PFSK-1 (cell line): ENCODE data around the gene NATD1.

Source experiments
- FOXP2 ChIP-seq: optimal IDR thresholded peaks from 2 replicates; pipeline ENCODE3; 2011; ENCODE audit warnings: borderline replicate concordance, control low read depth, inconsistent platforms; ENCODE audit not compliant: insufficient read depth; ENCODE audit errors: extremely low read length, extremely low read depth
- POLR2AphosphoS5 ChIP-seq: IDR thresholded peaks from 2 replicates; pipeline ENCODE4 v1.6.1; 2012; ENCODE audit warnings: low read depth, mild to moderate bottlenecking, control low read depth, low read length, moderate library complexity
- SIN3A ChIP-seq: IDR thresholded peaks from 2 replicates; pipeline ENCODE4 v1.6.1; 2012; ENCODE audit warnings: mild to moderate bottlenecking, low read length, moderate library complexity, borderline replicate concordance; ENCODE audit not compliant: insufficient read depth
- TAF1 ChIP-seq: IDR thresholded peaks from 2 replicates; pipeline ENCODE4 v1.6.1; 2012; ENCODE audit warnings: low read length, control low read depth, borderline replicate concordance; ENCODE audit not compliant: insufficient read depth
- TF ChIP-seq, protein P1 (sequence below), 2 experiments: IDR thresholded peaks; 2 replicates each; pipeline versions ENCODE4 v1.6.1 to v1.8.0; 2011 to 2012; ENCODE audit warnings: low read depth in 2 of 2, low read length in 2 of 2, control low read depth in 1 of 2, inconsistent platforms in 1 of 2, mild to moderate bottlenecking in 1 of 2, moderate library complexity in 1 of 2; ENCODE audit not compliant: insufficient read depth in 1 of 2

The NATD1 gene

DNA sequence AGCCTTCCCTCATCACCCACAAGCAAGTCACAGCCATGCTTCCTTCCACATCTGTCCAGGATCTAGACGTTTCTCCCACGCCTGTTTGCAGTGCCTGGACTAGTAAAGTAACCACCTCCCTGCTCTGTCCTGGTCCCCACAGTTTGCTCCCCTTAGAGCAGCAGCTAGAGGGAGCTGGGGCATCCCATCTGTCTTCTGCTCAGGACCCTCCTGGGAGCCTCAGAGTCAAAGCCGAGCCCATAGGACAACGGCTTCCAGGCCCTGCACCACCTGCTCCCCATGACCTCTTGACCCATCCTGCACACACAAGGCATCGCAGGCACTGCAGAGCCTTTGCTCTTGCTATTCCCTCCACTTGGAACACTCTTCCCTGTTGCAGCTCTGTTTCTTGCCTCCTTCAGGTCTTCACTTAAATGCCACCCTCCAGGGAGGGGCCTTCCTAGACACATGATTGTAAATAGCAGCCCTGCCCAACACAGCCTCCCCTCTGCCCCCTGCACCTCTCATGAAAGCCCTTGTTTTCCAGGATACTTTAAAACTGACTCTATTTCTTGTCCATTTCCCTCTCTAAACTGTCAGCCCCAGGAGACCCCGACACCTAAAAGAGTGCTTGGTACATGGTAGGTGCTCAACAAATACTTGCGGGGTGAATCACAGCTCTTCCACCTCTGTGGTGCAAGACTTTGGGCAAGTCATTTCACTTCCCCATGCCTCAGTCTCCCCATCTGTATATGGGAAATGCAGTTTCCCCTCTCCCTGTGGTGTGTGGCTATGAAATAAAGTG lies 3.1 kb downstream of the NATD1 start:
- TF ChIP-seq, protein P1, sequence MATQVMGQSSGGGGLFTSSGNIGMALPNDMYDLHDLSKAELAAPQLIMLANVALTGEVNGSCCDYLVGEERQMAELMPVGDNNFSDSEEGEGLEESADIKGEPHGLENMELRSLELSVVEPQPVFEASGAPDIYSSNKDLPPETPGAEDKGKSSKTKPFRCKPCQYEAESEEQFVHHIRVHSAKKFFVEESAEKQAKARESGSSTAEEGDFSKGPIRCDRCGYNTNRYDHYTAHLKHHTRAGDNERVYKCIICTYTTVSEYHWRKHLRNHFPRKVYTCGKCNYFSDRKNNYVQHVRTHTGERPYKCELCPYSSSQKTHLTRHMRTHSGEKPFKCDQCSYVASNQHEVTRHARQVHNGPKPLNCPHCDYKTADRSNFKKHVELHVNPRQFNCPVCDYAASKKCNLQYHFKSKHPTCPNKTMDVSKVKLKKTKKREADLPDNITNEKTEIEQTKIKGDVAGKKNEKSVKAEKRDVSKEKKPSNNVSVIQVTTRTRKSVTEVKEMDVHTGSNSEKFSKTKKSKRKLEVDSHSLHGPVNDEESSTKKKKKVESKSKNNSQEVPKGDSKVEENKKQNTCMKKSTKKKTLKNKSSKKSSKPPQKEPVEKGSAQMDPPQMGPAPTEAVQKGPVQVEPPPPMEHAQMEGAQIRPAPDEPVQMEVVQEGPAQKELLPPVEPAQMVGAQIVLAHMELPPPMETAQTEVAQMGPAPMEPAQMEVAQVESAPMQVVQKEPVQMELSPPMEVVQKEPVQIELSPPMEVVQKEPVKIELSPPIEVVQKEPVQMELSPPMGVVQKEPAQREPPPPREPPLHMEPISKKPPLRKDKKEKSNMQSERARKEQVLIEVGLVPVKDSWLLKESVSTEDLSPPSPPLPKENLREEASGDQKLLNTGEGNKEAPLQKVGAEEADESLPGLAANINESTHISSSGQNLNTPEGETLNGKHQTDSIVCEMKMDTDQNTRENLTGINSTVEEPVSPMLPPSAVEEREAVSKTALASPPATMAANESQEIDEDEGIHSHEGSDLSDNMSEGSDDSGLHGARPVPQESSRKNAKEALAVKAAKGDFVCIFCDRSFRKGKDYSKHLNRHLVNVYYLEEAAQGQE (IDR thresholded peaks at IDR 0.05; ENCODE audit: insufficient read depth in 1 of 2, low read depth in 2 of 2, low read length in 2 of 2), result no peak
- TF ChIP-seq FOXP2 (no peak), TAF1 (no peak), POLR2AphosphoS5 (no peak), SIN3A (no peak)

- TF ChIP-seq, protein P1 (IDR thresholded peaks at IDR 0.05; ENCODE audit: insufficient read depth in 1 of 2, low read depth in 2 of 2, low read length in 2 of 2), result no peak
- TF ChIP-seq FOXP2 (no peak), TAF1 (no peak), POLR2AphosphoS5 (no peak), SIN3A (no peak)
Observed at GRCh38 chr17:21249086-21249795, 4.0 kb downstream of the NATD1 start.

GRCh38 chr17:21248500-21248899 lies 4.7 kb downstream of the NATD1 start:
- TF ChIP-seq TAF1 (no peak), FOXP2 (no peak), POLR2AphosphoS5 (no peak), SIN3A (no peak)
- TF ChIP-seq, protein P1 (IDR thresholded peaks at IDR 0.05; ENCODE audit: insufficient read depth in 1 of 2, low read depth in 2 of 2, low read length in 2 of 2), result no peak

DNA sequence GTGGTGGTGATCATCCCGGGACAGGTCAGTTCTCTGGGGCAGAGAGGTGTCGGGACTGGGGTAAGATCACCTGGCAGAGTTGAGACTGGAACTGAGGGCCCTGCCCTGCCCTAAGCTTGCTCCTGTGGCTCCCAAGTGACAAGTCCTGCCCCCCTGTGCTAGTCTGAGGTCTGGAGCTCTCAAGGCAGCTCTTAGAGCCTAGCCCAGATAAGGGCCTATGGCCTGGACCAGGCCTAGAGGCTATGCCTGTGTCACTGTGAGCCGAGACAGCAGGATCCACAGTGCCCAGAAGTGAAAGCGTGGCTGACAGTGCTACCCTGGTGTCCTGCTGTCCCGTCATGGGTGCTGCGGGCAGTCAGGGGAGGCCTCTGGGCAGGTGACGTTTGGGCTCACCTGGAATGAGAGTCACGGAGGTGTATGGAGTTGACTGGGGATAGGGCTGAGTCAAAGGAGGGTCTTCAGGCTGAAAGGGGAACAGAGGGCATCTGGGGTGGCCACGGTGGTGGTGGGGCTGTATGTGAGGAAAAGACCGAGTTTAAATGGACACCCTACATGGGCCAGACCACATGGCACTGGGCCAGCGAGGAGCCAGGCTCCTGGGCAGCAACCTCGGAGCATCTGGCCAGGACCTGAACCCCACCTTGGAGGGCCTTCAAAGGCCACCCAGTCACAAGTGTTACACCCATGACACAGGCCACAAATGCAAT lies 5.5 kb downstream of the NATD1 start:
- TF ChIP-seq POLR2AphosphoS5 (no peak), FOXP2 (no peak), SIN3A (no peak), TAF1 (no peak)
- TF ChIP-seq, protein P1 (IDR thresholded peaks at IDR 0.05; ENCODE audit: insufficient read depth in 1 of 2, low read depth in 2 of 2, low read length in 2 of 2), result no peak
